CD4-positive, CD25-positive, alpha-beta regulatory T cell (primary cell): ENCODE results near the gene CIAO3. TPM values are rescaled to one million over a fixed set of nuclear protein-coding genes. Genes with fewer than 3 reads are reported as not detected.
"Not testable (repeated sequence)": the region's sequence is repeated elsewhere in the genome, so short reads cannot be mapped to it uniquely, and the experiment has no call there.

Experiments used
- ATAC-seq, 2 donors: fragments of 150-1000 bp; cut with Tn5 transposase; one replicate each; pipeline ENCODE4 v1.10.0; 2021; ENCODE audit warnings: low read depth in 2 of 2, moderate number of reproducible peaks in 2 of 2, moderate library complexity in 1 of 2
- DNase-seq, 3 donors: peaks; one replicate each; pipeline versions ENCODE4 v3.0.0 to v3.0.0-alpha.2; 2012 to 2022; ENCODE audit warnings: mixed read lengths in 1 of 3
- H3K27ac ChIP-seq: one replicate; pipeline ENCODE4 v1.7.0; 2013; ENCODE audit warnings: mild to moderate bottlenecking, low read length; ENCODE audit not compliant: insufficient read depth, poor library complexity, severe bottlenecking
- H3K27me3 ChIP-seq: one replicate; pipeline ENCODE4 v1.7.0; 2013; ENCODE audit warnings: low read length; ENCODE audit not compliant: control insufficient read depth, insufficient read depth
- H3K36me3 ChIP-seq: one replicate; pipeline ENCODE4 v1.7.0; 2013; ENCODE audit warnings: mild to moderate bottlenecking, low read length, moderate library complexity; ENCODE audit not compliant: control insufficient read depth, insufficient read depth
- H3K4me1 ChIP-seq: 2 replicates; pipeline ENCODE4 v1.7.0; 2013; ENCODE audit warnings: mild to moderate bottlenecking, low read length; ENCODE audit not compliant: insufficient read depth, control insufficient read depth, poor library complexity, severe bottlenecking
- H3K4me3 ChIP-seq: one replicate; pipeline ENCODE4 v1.7.0; 2013; ENCODE audit warnings: low read depth, mild to moderate bottlenecking, low read length, moderate library complexity
- H3K9me3 ChIP-seq, 2 experiments: 1 replicate in 1 of 2; 2 replicates in 1 of 2; pipeline ENCODE4 v1.7.0; 2013; ENCODE audit warnings: low read length in 2 of 2, mild to moderate bottlenecking in 1 of 2, moderate library complexity in 1 of 2; ENCODE audit not compliant: control insufficient read depth in 2 of 2
- H3K27ac Mint-ChIP-seq, 3 donors: one replicate each; pipeline ENCODE4 v1.8.0; 2020 to 2022; ENCODE audit warnings: mild to moderate bottlenecking in 3 of 3, mixed read lengths in 3 of 3, moderate library complexity in 2 of 3
- H3K27me3 Mint-ChIP-seq: one replicate; pipeline ENCODE4 v1.8.0; 2022; ENCODE audit warnings: mild to moderate bottlenecking, mixed read lengths
- H3K36me3 Mint-ChIP-seq: one replicate; pipeline ENCODE4 v1.8.0; 2020; ENCODE audit warnings: mixed read lengths
- H3K4me1 Mint-ChIP-seq, 4 donors: one replicate each; pipeline ENCODE4 v1.8.0; 2020 to 2022; ENCODE audit warnings: mixed read lengths in 4 of 4, mild to moderate bottlenecking in 1 of 4
- H3K4me3 Mint-ChIP-seq, 4 donors: one replicate each; pipeline ENCODE4 v1.8.0; 2020 to 2022; ENCODE audit warnings: mild to moderate bottlenecking in 4 of 4, mixed read lengths in 4 of 4, moderate library complexity in 3 of 4
- H3K9me3 Mint-ChIP-seq, 7 donors: one replicate each; pipeline ENCODE4 v1.8.0; 2020 to 2022; ENCODE audit warnings: mixed read lengths in 7 of 7, mild to moderate bottlenecking in 3 of 7, moderate library complexity in 2 of 7
- polyA plus RNA-seq, 4 donors: library from polyadenylated mRNA; unstranded; fragments of 300-500 nt; fragmentation: Illumina TruSeq; gene quantifications; one replicate each; pipeline ENCODE4 v1.2.3, GENCODE V29; 2021
- total RNA-seq: library from RNA; stranded (reverse); gene quantifications from one replicate; pipeline ENCODE4 v1.2.3, GENCODE V29; 2022

Gene CIAO3
- total and polyA plus RNA-seq, 5 donors from 2014 or later: 17.2 to 42.6 (median 20.3) TPM

DNA sequence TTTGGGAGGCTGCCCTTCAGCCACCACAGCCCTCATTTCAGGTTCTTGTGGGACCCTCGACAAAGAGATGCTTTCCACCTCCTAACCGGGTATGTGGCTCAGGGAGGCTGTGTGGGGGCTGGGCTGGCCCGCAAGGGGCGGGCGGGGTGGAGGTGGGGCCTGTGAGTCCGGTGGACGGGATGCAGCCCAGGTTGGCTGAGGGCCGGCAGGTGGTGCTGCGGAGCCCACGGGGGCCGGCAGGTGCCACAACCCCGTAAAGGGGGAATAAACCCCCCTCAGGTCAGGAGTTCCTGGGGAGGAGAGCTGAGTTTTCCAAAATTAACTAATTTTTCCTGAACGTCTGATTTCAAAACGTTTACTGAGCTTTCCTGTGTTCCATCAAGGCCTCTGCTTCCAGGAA, 4.9 kb upstream of the CIAO3 start:
- no peaks in the 10 kb centered on the region for H3K36me3 ChIP-seq
- DNase-seq: no peak
- H3K4me1 ChIP-seq: peaks cover 5% of the 10 kb centered on the region
- no peak overlapping the region for H3K4me3 ChIP-seq
- ATAC-seq: no peak
- H3K27me3 ChIP-seq: no peaks in the 10 kb centered on the region
- no peak overlapping the region for H3K4me3 Mint-ChIP-seq
- H3K9me3 Mint-ChIP-seq: peaks cover 0 to 2% (median 0%) of the 10 kb centered on the region in 7 donors
- no peak overlapping the region for H3K27ac ChIP-seq
- H3K36me3 Mint-ChIP-seq: no peaks in the 10 kb centered on the region
- H3K27ac Mint-ChIP-seq: no peak overlapping the region
- H3K27me3 Mint-ChIP-seq: no peaks in the 10 kb centered on the region
- peaks cover 0 to 3% (median 0%) of the 10 kb centered on the region in 4 donors for H3K4me1 Mint-ChIP-seq
- H3K9me3 ChIP-seq: no peaks in the 10 kb centered on the region

DNA sequence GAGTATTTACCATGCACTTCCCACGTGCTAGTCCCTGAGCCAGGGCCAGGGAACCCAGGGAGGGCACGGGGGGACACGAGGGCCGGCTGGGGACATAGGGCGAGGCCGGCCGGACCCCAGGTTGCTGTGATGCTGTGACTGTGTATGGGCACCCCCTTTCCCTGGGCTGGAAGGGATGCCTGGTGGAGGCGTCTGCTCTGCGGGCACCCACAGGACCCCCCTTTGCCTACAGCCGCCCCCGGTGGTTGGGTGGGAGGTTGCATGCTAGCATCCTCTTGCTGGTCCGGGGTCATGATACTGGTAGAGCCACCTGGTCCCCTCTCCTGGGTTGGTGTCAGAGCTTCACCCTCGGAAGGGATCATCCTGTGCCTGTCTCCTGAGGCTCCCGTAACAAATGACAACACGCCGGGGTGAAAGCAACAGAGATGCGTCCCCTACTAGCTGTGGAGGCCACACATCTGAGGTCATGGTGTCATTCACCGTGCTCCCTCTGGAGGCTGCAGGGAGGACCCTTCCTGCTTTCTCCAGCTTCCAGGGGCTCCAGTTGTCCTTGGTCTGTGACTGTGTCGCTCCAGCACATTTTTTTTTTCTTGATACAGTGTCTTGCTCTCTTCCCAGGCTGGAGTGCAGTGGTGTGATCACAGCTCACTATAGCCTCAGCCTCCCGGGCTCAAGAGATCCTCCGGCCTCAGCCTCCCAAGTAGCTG, 3.1 kb upstream of the CIAO3 start:
- no peaks in the 10 kb centered on the region for H3K27me3 Mint-ChIP-seq
- Histone ChIP-seq H3K27me3 (no peaks in the 10 kb centered on the region), H3K4me3 (no peak overlapping the region), H3K36me3 (no peaks in the 10 kb centered on the region), H3K27ac (no peak overlapping the region), H3K4me1 (peaks cover 16% of the 10 kb centered on the region), H3K9me3 (no peaks in the 10 kb centered on the region)
- H3K4me3 Mint-ChIP-seq: no peak overlapping the region
- no peak overlapping the region for H3K27ac Mint-ChIP-seq
- H3K36me3 Mint-ChIP-seq: no peaks in the 10 kb centered on the region
- peaks cover 0 to 11% (median 0%) of the 10 kb centered on the region in 4 donors for H3K4me1 Mint-ChIP-seq
- ATAC-seq (no peak), DNase-seq (no peak)
- peaks cover 0 to 2% (median 0%) of the 10 kb centered on the region in 7 donors for H3K9me3 Mint-ChIP-seq

DNA sequence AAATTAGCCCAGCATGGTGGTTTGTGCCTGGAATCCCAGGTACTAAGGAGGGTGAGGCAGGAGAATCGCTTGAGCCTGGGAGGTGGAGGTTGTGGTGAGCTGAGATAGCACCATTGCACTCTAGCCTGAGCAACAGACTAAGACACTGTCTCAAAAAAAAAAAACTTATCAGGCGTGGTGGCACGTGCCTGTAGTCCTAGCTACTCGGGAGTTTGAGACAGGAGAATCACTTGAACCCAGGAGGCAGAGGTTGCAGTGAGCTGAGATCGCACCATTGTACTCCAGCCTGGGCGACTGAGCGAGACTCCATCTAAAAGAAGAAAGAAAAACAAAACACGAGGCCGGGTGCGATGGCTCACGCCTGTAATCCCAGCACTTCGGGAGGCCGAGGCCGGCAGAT, 2.1 kb upstream of the CIAO3 start:
- H3K27me3 Mint-ChIP-seq, H3K9me3 Mint-ChIP-seq, DNase-seq, H3K4me3 ChIP-seq, H3K27ac Mint-ChIP-seq, ATAC-seq, H3K27ac ChIP-seq, H3K9me3 ChIP-seq, H3K36me3 Mint-ChIP-seq, H3K27me3 ChIP-seq, H3K36me3 ChIP-seq: not testable (repeated sequence)
- H3K4me1 ChIP-seq: peaks cover 16% of the 10 kb centered on the region
- H3K4me1 Mint-ChIP-seq: peaks cover 0 to 13% (median 0%) of the 10 kb centered on the region in 4 donors
- H3K4me3 Mint-ChIP-seq: peak overlapping the region in 1 of 4 donors; percentile 61

DNA sequence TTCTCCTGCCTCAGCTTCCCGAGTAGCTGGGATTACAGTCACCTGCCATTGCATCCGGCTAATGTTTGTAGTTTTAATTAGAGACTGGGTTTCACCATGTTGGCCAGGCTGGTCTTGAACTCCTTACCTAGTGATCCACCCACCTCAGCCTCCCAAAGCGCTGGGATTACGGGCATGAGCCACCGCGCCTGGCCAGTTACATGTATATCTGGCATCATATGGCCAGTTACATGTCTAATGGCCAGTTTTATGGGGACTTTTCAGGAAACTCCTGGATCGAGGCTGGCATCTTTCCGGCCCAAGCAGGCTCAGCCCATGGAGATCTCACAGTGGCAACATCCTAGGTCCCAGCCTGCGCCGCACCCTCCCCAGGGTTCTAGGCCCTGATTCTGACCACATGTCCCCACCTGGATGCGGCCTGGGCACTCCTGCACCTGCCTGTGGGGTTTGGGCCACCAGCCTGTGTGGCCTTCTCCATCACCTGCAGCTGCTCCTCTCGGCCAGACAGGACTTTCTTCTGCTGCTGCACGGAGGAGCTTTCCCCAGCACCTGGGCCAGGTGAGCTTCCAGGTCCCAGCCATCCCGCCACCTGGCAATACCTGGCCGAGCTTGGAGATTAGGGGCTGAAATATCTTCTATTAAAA, 1.3 kb upstream of the CIAO3 start:
- H3K27ac ChIP-seq: no peak overlapping the region
- peaks cover 16% of the 10 kb centered on the region for H3K4me1 ChIP-seq
- no peak overlapping the region for H3K4me3 ChIP-seq
- no peaks in the 10 kb centered on the region for H3K27me3 ChIP-seq
- H3K9me3 Mint-ChIP-seq: peaks cover 0 to 2% (median 0%) of the 10 kb centered on the region in 7 donors
- ATAC-seq (no peak), DNase-seq (no peak)
- peak overlapping the region; percentile 72 to 84 (median 80) for H3K4me3 Mint-ChIP-seq
- no peaks in the 10 kb centered on the region for H3K27me3 Mint-ChIP-seq
- peak overlapping the region in 1 of 3 donors; percentile 43 for H3K27ac Mint-ChIP-seq
- H3K36me3 ChIP-seq: peaks cover 6% of the 10 kb centered on the region
- no peaks in the 10 kb centered on the region for H3K36me3 Mint-ChIP-seq
- no peaks in the 10 kb centered on the region for H3K9me3 ChIP-seq
- H3K4me1 Mint-ChIP-seq: peaks cover 0 to 17% (median 0%) of the 10 kb centered on the region in 4 donors

DNA sequence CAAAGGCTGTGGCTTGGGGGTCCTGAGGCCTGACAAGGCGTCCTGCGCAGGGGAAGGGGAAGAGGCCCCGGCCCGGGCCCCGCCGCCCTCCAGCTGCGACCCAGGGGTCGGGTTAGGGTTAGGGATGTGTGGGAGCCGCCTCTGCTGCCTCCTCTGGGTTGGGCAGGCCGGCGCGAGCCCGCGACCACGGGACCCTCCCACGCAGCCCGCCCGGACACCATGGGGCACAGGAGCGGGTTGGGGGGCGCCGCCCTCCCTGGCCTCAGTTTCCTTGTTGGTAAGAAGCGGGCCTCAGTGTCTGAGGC, 386 bp downstream of the CIAO3 start:
- peak overlapping the region; percentile 18 for H3K4me3 ChIP-seq

DNA sequence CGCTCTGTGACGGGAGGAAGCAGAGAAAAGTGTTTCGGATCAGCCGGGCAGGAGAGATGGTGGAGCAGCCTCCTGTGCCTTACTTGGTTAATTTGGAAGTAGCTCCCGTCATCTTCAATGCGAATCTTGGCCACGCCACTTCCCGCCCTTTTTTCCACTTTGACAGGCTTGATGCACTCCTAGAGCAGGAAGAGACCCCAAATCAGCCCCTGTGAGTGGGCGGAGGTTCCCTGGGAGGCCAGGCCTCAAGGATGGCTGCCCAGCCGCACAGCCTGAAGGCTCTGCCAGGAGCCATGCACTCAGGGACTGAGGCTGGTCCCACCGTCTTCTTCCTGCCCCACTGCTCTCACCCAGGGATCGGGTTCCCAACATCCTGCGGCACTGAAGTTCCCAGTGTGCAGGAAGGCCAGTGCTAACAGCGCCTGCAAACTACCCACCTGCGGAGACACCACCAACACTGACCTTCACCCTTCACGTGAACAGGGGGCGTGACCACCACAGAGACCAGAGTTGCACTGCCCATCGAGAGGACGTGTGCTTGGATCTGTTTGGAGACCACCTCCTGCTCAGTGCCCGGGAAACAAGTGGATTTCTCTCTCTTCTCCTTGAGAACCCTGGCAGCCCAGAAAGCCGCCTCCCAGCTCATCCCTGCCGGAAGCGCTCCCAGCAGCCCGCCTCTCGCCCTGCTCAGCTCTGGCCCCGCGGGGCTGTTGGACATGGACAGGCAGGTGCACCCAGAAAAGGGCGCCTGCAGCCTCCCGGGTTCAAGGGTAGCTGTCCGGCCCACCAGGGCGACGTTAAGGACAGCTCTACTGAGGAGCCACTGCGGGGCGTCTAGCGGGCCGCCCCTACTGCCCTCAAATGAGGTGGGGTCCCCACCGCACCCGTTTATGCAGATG, 988 bp downstream of the CIAO3 start:
- Mint-ChIP-seq H3K4me3 (peak overlapping the region; percentile 77 to 84 (median 80)), H3K36me3 (peaks cover 8% of the 10 kb centered on the region), H3K27me3 (no peaks in the 10 kb centered on the region), H3K27ac (no peak overlapping the region), H3K9me3 (peaks cover 0 to 2% (median 0%) of the 10 kb centered on the region in 7 donors), H3K4me1 (peaks cover 0 to 21% (median 1%) of the 10 kb centered on the region in 4 donors)
- ATAC-seq: no peak
- H3K27me3 ChIP-seq: no peaks in the 10 kb centered on the region
- H3K36me3 ChIP-seq: peaks cover 11% of the 10 kb centered on the region
- no peak overlapping the region for H3K4me3 ChIP-seq
- no peak overlapping the region for H3K27ac ChIP-seq
- peaks cover 16% of the 10 kb centered on the region for H3K4me1 ChIP-seq
- no peaks in the 10 kb centered on the region for H3K9me3 ChIP-seq
- no peak for DNase-seq

More for the DNA sequence above, 386 bp downstream of the CIAO3 start:
- H3K4me1 ChIP-seq: peaks cover 16% of the 10 kb centered on the region
- H3K27ac ChIP-seq: peak overlapping the region; percentile 77
- ATAC-seq (no peak), DNase-seq (no peak)
- H3K27me3 ChIP-seq: no peaks in the 10 kb centered on the region
- Mint-ChIP-seq H3K36me3 (peaks cover 6% of the 10 kb centered on the region), H3K9me3 (peaks cover 0 to 2% (median 0%) of the 10 kb centered on the region in 7 donors), H3K27ac (peak overlapping the region in 2 of 3 donors; percentile 43 to 67), H3K4me1 (peaks cover 0 to 21% (median 0%) of the 10 kb centered on the region in 4 donors), H3K4me3 (peak overlapping the region; percentile 79 to 92 (median 84)), H3K27me3 (no peaks in the 10 kb centered on the region)
- no peaks in the 10 kb centered on the region for H3K9me3 ChIP-seq
- peaks cover 11% of the 10 kb centered on the region for H3K36me3 ChIP-seq

DNA sequence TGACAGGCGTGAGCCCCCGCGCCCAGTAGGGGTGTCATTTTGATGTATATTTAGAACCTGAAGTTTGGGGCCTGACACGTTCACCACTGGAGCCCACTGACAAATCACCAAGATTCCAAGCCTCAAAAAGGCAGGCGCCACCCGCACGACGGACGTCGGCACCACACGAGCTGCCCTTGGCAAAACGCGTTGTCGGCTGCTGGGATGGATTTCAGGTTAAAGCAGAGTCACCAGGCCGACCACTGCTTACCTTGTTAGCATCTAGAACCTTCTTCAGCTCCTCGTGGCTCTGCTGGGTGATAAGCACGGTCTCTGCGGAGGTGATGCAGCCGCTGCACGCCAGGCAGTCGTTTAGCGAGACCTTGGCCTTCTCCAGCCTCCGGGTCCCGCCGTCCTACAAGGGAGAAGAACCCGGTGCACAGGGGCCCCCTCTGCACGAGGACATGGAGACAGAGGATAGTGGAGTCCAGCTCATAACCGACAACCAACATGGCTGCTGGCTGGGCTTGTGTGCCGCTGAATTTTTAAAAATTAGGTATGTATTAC, 3.8 kb downstream of the CIAO3 start:
- no peak overlapping the region for H3K27ac Mint-ChIP-seq
- peaks cover 0 to 21% (median 1%) of the 10 kb centered on the region in 4 donors for H3K4me1 Mint-ChIP-seq
- peaks cover 20% of the 10 kb centered on the region for H3K36me3 ChIP-seq
- H3K9me3 ChIP-seq: no peaks in the 10 kb centered on the region
- DNase-seq (no peak), ATAC-seq (no peak)
- H3K27ac ChIP-seq: no peak overlapping the region
- H3K9me3 Mint-ChIP-seq: no peaks in the 10 kb centered on the region
- H3K27me3 Mint-ChIP-seq: no peaks in the 10 kb centered on the region
- H3K4me1 ChIP-seq: peaks cover 16% of the 10 kb centered on the region
- H3K36me3 Mint-ChIP-seq: peaks cover 8% of the 10 kb centered on the region
- H3K4me3 Mint-ChIP-seq: peak overlapping the region in 2 of 4 donors; percentile 32 to 54
- H3K27me3 ChIP-seq: no peaks in the 10 kb centered on the region
- H3K4me3 ChIP-seq: no peak overlapping the region
